GM21423 (cell line): ENCODE results near the gene LIN7A.
"Not testable (repeated sequence)": the region's sequence is repeated elsewhere in the genome, so short reads cannot be mapped to it uniquely, and the experiment has no call there.

Experiments used
- ATAC-seq: cut with Tn5 transposase; IDR thresholded peaks from one replicate; pipeline ENCODE4 v1.9.1; 2021; ENCODE audit warnings: mild to moderate bottlenecking, moderate library complexity; ENCODE audit not compliant: unreplicated experiment

Gene LIN7A

DNA sequence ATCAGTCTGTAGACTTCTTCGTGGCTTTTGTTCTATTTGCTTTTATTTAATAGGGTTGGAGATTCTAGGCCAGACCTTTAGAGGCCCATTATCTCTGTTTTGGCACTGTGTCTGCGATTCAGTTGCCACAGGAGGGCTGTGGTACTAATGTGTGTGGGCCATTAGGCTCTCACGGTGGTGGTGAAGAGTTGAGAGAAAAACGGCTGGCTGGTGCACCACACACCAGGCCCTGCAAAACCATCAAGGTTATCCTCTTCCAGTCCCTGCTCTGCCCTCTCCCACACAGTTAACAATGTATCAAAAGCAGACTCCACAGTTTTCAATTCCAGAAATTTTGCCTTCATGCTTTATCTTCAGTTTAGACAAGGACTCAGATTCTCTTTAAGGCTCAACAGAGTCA, 123.3 kb downstream of the LIN7A start:
- no peak for ATAC-seq

DNA sequence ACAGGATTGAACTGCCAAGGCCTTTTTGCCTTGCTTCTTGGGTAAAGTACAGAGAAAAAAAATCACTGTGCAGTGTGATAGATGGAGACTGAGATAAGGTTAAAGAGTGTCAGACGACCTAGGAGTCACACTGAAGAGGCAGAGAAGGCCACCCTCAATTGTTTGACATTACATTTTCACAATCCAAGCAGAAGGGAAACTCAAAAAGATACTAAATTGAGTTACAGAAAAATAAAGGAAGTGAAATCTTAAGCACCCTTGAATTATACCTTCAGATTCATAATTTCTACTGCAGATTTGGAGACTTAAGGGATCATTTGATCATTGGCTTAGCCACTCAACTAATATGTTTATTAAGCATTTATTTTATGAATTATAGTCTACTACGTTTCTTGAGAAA, 123.9 kb downstream of the LIN7A start:
- ATAC-seq = peak; percentile 47

DNA sequence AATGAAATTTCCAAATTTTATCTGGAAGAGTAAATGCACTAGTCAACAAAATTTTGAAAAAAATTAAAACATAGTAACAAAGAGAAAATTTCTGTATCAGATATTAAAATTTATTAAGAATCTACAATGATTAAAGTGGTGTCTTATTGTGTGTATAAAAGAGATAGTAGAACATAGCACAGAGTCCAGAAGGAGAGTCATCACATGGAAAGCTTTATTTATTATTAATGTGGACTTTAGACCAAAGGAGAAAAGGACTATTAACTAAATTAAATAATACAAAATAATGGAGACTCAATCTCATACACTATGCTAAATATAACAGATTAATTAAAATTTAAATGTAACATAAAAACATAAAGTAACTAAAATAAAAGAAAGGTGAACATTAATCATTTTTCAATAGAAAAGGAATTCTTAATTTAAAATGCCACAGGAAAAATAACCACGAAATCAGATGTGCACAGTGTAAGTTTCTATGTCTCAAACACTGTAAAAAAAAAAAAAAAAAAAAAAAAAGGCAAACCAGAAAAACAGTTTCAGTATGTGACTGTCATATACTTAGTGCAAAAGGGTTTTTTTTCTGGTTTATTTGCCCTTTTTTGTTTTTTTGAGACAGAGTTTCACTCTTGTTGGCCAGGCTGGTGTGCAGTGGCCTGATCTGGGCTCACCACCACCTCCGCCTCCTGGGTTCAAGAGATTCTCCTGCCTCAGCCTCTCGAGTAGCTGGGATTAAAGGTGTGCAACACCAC, 125.6 kb downstream of the LIN7A start:
- peak; percentile 21 for ATAC-seq

DNA sequence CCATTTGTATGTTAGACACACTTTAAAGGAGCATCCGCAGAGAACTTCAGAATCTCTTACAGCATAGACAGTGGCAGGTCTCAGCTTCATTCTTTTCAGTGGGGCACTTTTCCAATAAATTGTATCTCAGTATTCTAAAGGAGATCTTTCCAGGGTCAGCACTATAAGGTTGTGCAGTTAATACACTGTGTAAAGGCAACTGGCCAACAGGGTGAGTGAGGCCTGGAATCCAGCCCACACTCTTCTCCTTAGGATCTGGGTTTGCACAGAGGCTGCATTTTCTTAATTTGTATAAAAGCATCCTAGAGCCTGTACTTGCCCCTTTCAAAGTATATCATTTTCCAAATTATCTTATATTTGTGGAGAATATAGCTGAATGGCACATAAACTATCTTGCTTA, 126.9 kb downstream of the LIN7A start:
- ATAC-seq = no peak

DNA sequence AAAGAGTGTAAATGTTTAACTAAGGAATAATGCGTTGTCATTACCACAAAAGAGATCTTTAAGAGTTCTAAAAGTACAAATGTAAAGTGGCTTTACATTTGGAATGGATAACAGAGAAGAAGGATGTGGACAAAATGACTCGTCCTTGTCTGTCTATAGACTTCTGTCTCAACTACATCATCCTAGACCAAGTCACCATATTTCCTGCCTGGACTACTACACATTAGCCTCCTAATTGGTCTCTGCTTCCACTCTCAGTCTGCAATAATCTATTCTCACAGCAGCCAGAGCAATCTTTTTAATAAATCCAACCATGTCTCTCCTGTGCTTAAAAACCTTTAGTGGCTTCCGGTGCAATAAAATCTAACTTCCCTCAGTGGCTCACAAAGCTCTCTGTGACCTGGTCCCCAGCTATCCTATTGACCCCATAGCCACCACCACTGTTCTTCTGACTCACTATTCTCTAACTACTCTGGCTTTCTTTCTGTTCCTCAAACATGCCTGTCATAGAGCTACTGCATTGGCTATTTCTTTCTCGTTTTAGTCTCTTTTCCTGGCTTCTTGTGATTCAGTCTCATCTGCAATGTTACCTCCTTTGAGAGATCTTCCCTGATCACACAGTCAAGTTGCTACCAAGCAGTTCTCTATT, 130.0 kb downstream of the LIN7A start:
- peak; percentile 85 for ATAC-seq

DNA sequence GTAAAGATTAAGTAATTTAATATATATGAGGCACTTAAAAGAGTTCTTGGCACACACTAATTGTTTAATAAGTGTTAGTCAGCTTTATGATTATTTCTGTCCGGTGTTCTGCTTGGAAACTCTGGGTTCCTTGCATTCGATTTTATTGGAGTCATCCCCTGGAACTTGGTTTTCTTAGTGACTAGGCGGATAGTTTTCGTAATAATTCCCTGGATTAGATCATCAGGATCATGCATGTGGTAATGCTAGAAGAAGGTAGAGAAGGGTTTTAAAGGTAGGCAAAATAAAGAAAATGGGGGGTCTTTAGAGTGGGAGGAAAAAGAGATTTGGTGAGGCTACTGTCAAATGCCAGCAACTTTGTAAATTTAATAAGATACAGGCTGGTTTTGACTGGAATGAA, 132.6 kb downstream of the LIN7A start:
- ATAC-seq = no peak

DNA sequence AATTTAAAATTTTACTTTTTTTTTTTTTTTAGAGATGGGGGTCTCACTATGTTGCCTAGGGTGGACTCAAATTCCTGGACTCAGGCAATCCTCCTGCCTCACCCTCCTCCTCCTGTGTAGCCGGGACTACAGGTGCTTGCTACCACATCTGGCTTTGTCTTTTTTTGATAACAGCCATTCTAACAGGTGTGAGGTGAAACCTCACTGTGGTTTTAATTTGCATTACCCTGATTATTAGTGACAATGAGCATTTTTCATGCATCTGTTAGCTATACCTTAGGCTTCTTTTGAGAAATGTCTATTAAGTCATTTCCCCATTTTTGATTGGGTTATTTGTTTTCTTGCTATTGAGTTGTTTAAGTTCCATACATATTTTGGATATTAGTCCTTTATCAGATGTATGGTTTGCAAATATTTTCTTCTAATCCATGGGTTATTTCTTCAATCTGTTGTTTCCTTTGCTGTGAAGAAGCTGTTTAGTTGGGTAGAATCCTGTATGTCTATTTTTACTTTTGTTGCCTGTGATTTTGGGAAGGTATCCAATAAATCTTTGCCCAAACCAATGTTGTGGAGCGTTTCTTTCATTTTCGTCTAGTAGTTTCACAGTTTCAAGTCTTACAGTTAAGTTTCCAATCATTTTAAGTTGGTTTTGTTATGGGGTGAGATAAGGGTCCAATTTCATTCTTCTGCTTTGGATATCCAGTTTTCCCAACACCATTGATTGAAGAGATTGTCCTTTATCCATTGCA, 134.9 kb downstream of the LIN7A start:
- peak; percentile 80 for ATAC-seq

DNA sequence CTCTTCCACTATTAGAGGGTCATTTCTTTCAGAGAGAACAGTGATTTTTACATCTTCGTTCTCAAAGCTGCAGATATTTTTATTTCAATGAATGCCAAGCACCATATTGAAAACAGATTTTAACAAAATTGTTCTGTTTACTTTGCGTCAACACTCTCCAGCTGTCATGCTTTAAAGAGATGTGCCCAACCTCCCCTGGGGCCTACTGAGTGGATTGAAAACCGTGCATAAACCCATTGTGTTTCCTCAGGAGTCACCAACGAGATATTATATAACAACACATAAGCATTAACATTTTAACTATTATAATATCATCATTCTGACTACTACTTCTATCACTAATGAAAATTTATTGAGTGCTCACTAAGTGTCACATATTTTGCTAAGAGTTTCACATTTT, 139.5 kb downstream of the LIN7A start:
- no peak for ATAC-seq

DNA sequence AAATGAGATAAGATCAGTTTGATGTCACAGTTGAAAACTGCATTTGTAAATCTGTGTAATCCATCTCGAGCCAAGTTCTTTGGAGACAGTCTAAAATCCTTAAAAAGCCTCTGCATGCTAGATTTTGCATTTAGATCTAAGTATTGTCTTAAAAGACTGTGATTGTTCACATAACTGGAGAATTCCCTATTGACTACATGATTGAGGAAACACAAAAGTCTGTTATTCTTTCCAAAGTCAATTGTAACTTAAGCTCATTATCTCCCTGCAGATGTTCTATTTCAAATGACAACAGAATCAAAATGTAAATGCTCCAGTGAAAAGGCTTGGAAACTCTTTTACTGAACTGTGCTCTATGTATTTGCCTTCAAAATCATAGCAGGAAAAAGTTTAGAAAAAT, 143.2 kb downstream of the LIN7A start:
- no peak for ATAC-seq

DNA sequence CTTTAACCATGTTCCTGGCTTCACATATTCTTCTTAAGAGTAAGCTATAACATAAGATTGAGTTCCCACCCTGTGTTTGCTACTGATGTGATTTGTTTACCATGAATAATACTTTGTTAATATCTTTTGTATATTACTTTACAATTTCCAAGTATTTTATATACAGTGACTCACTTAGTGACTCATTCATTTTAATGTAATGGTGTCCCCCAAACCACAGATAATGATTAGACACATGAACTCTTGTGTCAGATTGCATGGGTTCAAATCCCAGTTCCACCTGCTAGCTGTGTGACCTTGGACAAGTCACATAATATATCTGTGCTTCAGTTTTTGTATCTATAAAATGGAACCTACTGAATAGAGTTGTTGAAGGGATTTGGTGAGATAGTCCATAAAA, 144.9 kb downstream of the LIN7A start:
- ATAC-seq = no peak

DNA sequence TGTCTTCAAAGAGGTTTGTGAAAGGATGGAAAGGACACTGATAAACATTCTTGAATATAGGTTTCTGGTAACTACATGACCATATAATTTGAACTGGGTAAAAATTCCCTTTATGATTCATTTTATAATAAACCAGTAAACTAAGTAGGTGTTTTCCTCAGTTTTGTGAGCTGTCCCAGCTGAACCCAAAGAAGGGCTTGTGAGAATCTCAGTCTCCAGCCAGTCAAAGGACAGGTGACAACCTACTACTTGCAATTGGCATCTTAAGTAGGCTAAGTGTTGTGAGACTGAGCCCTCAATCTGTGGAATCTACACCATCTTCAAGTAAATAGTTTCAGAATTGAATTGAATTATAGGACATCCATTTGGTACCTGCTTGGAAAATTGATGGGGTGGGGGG, 145.9 kb downstream of the LIN7A start:
- ATAC-seq = no peak

DNA sequence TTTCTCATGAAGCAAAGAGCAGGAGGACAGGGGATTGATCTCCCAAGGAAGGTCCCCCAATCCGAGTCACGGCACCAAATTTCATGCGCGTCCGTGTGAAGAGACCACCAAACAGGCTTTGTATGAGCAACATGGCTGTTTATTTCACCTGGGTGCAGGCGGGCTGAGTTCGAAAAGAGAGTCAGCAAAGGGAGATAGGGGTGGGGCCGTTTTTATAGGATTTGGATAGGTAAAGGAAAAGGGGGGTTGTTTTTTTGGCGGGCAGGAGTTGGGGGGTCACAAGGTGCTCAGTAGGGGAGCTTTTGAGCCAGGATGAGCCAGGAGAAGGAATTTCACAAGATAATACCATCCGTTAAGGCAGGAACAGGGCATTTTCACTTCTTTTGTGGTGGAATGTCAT, 149.3 kb downstream of the LIN7A start:
- ATAC-seq = not testable (repeated sequence)

DNA sequence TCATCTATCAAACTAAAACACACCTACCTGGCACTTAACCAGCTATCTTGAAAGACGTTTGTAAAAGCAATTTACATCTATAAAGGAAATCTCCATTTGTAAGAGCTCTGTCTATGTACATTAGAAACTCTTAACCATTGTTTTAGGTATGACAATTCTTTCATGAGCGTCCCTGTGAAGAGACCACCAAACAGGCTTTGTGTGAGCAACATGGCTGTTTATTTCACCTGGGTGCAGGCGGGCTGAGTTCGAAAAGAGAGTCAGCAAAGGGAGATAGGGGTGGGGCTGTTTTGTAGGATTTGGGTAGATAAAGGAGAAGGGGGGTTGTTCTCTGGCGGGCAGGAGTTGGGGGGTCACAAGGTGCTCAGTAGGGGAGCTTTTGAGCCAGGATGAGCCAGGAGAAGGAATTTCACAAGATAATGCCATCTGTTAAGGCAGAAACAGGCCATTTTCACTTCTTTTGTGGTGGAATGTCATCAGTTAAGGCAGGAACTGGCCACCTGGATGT, 154.7 kb downstream of the LIN7A start:
- ATAC-seq = not testable (repeated sequence)

DNA sequence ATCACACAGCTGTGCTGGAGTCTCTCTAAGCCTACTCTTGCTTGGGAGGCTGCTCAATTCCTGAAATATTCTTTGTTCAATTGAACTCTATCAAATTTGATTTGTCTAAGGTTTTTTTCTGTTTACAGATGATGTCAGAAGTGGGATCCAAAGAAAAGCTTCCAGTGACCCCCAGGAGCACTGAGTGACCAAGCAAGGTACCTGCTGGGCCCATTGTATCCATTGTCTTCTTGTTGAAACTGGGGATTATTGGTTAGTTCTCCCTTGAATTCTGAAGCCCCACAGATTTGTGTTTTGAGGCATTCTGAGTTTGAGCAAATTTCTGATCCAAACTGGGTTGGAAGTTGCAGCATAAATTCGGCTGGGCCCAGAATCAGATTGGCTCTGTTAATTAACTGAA, 156.4 kb downstream of the LIN7A start:
- no peak for ATAC-seq

DNA sequence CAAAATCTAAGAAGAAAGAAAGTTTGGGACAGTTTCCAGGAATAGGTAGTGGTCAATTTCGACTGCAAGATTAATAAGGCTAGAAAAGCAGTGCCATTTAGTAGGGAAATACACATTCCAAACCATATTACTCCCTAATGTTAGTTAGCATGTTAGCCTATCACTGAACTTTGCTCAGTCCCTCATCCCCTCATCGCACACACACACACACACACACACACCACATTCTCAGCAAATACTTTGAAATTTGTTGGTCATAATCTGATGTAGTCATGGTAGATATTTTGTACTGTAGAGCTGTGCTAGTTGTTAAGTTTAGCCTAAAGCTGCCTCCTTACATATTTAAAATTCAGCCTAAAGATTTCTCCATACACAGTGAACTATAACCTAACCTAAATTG, 157.0 kb downstream of the LIN7A start:
- no peak for ATAC-seq

DNA sequence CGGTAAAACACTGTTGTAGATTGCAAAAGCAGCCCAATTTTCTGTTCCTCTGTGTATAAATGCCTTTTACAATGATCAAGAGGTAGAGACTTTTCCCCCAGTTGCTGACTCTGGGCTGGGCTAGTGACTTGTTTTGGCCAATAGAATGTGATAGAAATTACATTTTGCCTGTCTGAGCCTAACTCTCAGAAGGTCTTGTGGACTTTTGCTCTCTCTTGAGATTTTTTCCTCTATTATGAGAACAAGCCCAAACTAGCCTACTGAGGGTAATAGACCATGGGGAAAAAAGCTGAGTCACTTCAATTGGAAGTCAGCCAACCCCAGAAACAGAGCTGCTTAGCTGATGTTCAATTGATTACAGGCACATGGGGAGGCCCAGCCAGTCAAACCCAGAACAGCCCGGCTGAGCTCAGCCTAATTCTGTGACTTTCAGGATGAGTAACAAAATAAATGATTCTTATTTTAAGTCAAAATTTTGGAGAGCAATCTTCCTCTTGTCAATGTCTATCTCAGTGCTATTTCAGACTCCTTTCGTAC, 159.7 kb downstream of the LIN7A start:
- ATAC-seq = peak; percentile 97

DNA sequence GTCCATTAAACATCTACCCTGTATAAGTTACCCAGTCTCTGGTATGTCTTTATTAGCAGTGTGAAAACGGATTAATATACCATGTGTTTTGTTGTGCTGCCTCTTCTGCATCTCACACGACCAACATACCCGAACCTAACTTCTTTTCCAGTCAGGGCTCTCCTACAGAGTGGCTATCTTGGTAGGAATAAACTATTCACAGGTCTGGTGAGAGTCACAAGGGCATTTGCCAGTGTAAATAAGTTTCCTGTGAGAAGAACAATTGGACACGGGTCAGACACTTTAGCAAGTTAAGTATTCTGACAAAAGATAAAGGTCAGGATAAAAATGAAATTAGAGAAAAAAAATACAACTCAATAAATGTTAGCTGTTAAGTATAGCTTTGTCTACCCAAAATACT, 160.1 kb downstream of the LIN7A start:
- ATAC-seq = no peak

DNA sequence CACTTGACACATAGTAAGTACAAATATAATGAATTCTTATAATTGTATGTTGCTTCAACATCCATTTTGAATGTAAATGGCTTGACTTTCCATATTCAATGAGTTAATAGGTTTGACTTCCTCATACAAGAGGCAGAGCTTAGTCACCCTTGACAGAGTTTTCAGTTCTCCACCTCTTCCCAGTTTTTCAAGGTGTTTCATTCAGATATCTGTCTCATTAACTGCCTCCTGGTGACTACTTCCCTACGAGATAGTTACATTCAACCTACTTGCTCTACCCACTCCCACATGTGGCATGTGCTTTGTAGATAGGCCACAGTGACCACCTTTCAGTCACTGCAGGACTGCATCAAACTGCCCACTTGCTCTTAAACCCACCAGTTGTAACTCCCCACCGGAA, 161.0 kb downstream of the LIN7A start:
- no peak for ATAC-seq

DNA sequence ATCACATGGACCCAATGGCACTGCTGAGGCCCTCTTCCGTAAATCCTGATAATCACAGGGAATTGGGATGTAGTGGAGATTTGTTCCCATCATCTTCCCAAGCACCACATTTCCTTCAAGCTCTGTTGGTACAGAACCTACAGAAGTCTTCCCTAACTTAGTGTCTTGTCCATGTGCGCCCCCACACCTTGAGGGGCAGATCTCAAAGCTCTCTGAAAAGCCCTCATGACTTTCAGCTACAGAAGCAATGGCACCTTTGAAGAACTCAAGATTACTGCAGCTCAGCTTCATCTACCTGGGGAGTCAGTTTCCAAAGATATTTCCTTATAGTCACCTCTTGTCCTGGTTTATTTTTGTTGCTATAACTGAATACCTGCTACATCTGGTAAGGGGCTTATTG, 166.8 kb downstream of the LIN7A start:
- no peak for ATAC-seq

DNA sequence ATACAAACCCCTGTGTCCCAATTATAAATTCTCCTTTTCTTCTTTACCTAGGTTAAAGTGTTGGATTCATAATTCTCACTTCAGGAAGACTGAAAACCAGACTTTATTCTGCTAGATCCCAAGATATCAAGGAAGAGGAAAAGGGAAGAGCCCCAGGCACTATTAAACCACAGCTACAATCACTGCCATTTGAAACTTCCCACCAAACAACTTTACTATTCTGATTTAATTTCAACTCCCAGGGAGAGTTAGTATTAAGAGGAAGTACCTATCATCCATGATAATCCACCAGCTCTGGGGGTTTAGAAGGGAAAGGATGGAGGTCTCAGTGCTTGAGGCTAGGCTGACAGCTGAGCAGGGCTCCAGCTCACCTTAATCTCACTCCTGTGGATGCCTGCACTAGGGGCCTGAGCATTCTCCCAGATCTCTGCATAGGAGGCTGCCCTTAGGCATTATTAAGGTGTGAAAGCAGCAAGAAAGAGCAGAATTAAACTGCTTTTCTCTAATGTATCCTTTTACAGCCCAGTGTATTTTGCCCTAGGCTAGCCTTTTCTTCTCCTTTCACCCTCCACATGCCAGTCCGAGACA, 168.1 kb downstream of the LIN7A start:
- ATAC-seq = no peak

DNA sequence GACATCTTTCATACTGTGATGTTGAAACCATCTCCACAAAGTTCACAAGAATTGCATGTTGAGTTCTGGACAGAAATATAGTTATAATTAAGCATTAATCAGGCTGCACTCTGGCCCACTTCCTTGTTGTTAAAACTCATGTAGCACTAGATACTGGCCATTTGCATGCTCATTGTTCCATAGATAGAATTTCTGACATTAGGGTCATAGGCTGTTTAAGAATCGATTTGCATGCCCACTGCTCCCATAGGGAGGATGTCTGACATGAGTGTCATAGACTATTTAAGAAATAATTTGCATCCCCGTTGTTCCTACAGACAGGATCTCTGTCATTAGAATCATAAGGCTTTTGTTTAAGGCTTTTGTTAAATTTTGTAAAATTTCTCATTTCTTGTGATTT, 170.8 kb downstream of the LIN7A start:
- ATAC-seq = peak; percentile 96
